HL-60 (cell line): ENCODE measurements around the gene POU2F3.

ENCODE experiments used
- DNase-seq, 2 experiments: peaks; one replicate each; pipeline ENCODE4 v3.0.0-alpha.2; 2010 to 2020; ENCODE audit warnings: low read depth in 1 of 2, low spot score in 1 of 2
- H3K27ac ChIP-seq: fragments of 250-450 bp; sonication (Bioruptor Pico); replicated peaks from 2 replicates; pipeline ENCODE4 v1.5.1; 2020; ENCODE audit warnings: mild to moderate bottlenecking, moderate library complexity
- H3K27me3 ChIP-seq: fragments of 250-450 bp; sonication (Bioruptor Pico); 2 replicates; pipeline ENCODE4 v1.5.1; 2021; ENCODE audit warnings: mild to moderate bottlenecking, moderate library complexity; ENCODE audit not compliant: insufficient read depth, poor library complexity, severe bottlenecking
- H3K4me3 ChIP-seq: replicated peaks from 2 replicates; pipeline ENCODE4 v1.5.1; 2011; ENCODE audit warnings: mild to moderate bottlenecking, control low read depth, low read length; ENCODE audit not compliant: insufficient read depth
- GABPA ChIP-seq: IDR thresholded peaks from 2 replicates; pipeline ENCODE4 v1.6.1; 2012; ENCODE audit warnings: low read depth
- POLR2AphosphoS5 ChIP-seq: IDR thresholded peaks from 2 replicates; pipeline ENCODE4 v1.6.1; 2012; ENCODE audit warnings: low read depth
- REST ChIP-seq: IDR thresholded peaks from 2 replicates; pipeline ENCODE4 v1.6.1; 2012; ENCODE audit warnings: low read depth; ENCODE audit not compliant: insufficient replicate concordance
- SPI1 ChIP-seq: IDR thresholded peaks from 2 replicates; pipeline ENCODE4 v1.6.1; 2012; ENCODE audit warnings: low read depth, mild to moderate bottlenecking, borderline replicate concordance
- TF ChIP-seq, protein P1 (sequence below): IDR thresholded peaks from one replicate; pipeline ENCODE4 v1.5.1; 2011; ENCODE audit warnings: low read length, control low read depth, inconsistent platforms; ENCODE audit not compliant: insufficient read depth

The POU2F3 gene

GRCh38 chr11:120222916-120223315, 17.0 kb upstream of the POU2F3 start:
- DNase-seq, result no peak
- H3K4me3 ChIP-seq, result no peak overlapping the region
- H3K27ac ChIP-seq, result no peak overlapping the region
- no peak for TF ChIP-seq REST
- TF ChIP-seq, protein P1, sequence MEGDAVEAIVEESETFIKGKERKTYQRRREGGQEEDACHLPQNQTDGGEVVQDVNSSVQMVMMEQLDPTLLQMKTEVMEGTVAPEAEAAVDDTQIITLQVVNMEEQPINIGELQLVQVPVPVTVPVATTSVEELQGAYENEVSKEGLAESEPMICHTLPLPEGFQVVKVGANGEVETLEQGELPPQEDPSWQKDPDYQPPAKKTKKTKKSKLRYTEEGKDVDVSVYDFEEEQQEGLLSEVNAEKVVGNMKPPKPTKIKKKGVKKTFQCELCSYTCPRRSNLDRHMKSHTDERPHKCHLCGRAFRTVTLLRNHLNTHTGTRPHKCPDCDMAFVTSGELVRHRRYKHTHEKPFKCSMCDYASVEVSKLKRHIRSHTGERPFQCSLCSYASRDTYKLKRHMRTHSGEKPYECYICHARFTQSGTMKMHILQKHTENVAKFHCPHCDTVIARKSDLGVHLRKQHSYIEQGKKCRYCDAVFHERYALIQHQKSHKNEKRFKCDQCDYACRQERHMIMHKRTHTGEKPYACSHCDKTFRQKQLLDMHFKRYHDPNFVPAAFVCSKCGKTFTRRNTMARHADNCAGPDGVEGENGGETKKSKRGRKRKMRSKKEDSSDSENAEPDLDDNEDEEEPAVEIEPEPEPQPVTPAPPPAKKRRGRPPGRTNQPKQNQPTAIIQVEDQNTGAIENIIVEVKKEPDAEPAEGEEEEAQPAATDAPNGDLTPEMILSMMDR, result no peak
- TF ChIP-seq SPI1, result no peak
- no peak for TF ChIP-seq GABPA
- TF ChIP-seq POLR2AphosphoS5, result no peak
- no peaks in the 10 kb centered on the region for H3K27me3 ChIP-seq

GRCh38 chr11:120223793-120224192, 16.1 kb upstream of the POU2F3 start:
- TF ChIP-seq POLR2AphosphoS5 (no peak), GABPA (no peak), SPI1 (no peak), REST (no peak)
- TF ChIP-seq, protein P1, result no peak
- H3K4me3 ChIP-seq, result no peak overlapping the region
- no peak overlapping the region for H3K27ac ChIP-seq
- peak in 1 of 2 experiments; percentile 40 for DNase-seq
- H3K27me3 ChIP-seq, result no peaks in the 10 kb centered on the region

- no peak overlapping the region for H3K4me3 ChIP-seq
- H3K27me3 ChIP-seq, result no peaks in the 10 kb centered on the region
- H3K27ac ChIP-seq, result peak overlapping the region; percentile 67
- TF ChIP-seq SPI1 (no peak), GABPA (no peak), POLR2AphosphoS5 (no peak), REST (no peak)
- TF ChIP-seq, protein P1, result no peak
- peak in 1 of 2 experiments; percentile 53 for DNase-seq
These were observed 15.6 kb upstream of the POU2F3 start for GRCh38 chr11:120224361-120224760.
